Left cardiac atrium (tissue), 4 donors: ENCODE data around the gene CCSER1. TPM values are rescaled to one million over a fixed set of nuclear protein-coding genes. Genes with fewer than 3 reads are reported as not detected.
"Not testable (repeated sequence)": the region's sequence is repeated elsewhere in the genome, so short reads cannot be mapped to it uniquely, and the experiment has no call there.

Experiments
- ATAC-seq, 2 donors: fragments of 200-7000 bp; cut with Tn5 transposase; one replicate each; pipeline ENCODE4 v1.9.1; 2020; ENCODE audit warnings: mild to moderate bottlenecking in 2 of 2, moderate library complexity in 2 of 2
- DNase-seq: peaks from one replicate; pipeline ENCODE4 v3.0.0-alpha.2; 2020
- intact Hi-C, 2 donors: fragments of 100-400 bp; cut with DNase I; formaldehyde crosslinking; loops; one replicate each; pipeline versions ENCODE4 v1.14.1 to v1.15.1; 2022 to 2023
- total RNA-seq, 2 donors: library from RNA; stranded (reverse); fragmentation: NEBNext Ultra II Directional; extraction: Animal tissue kit (Norgen Biotek cat#: 25700); gene quantifications; one replicate each; pipeline ENCODE4 v1.2.1, GENCODE V29; 2021
- donor health status: DM: no; HTN: yes; CAD: no.
- donor health status: DM: no; HTN: yes; CAD: no; lungs with severe emphysema.
- donor health status: DM: yes; HTN: yes; CAD: no.
- donor health status: Dilated cardiomyopathy.

CCSER1 gene
- total RNA-seq, 2 donors from 2014 or later, result 9.6 to 12.3 TPM

GRCh38 chr4:91228659-91229058 is 1101.5 kb downstream of the CCSER1 start:
- DNase-seq (no peak), ATAC-seq (no peak)
- intact Hi-C loops, result no loop called here

GRCh38 chr4:91233164-91233563 is 1106.0 kb downstream of the CCSER1 start:
- intact Hi-C loops, result no loop called here
- no peak for ATAC-seq
- DNase-seq, result no peak

- peak; percentile 96 to 99 for ATAC-seq
- DNase-seq, result peak; percentile 31
- intact Hi-C loops, result no loop called here
These were observed 1115.9 kb downstream of the CCSER1 start for GRCh38 chr4:91243132-91243531.

GRCh38 chr4:91256043-91256442 is 1128.8 kb downstream of the CCSER1 start:
- DNase-seq (no peak), ATAC-seq (no peak)
- intact Hi-C loops, result no loop called here

GRCh38 chr4:91256751-91257150 is 1129.6 kb downstream of the CCSER1 start:
- intact Hi-C loops, result no loop called here
- ATAC-seq, result no peak

GRCh38 chr4:91257721-91258120 is 1130.5 kb downstream of the CCSER1 start:
- intact Hi-C loops, result no loop called here
- DNase-seq (no peak), ATAC-seq (no peak)

More at GRCh38 chr4:91256751-91257150, 1129.6 kb downstream of the CCSER1 start:
- no peak for DNase-seq

GRCh38 chr4:91258326-91258725 is 1131.1 kb downstream of the CCSER1 start:
- ATAC-seq (no peak), DNase-seq (no peak)
- intact Hi-C loops, result no loop called here

- intact Hi-C loops, result no loop called here
- DNase-seq (no peak), ATAC-seq (no peak)
These were observed 1140.3 kb downstream of the CCSER1 start for GRCh38 chr4:91267543-91267942.

- ATAC-seq, result not testable (repeated sequence)
These were observed 1141.3 kb downstream of the CCSER1 start for GRCh38 chr4:91268481-91268880.

GRCh38 chr4:91268913-91269312 is 1141.7 kb downstream of the CCSER1 start:
- intact Hi-C loops, result no loop called here
- ATAC-seq (no peak), DNase-seq (no peak)

More at GRCh38 chr4:91268481-91268880, 1141.3 kb downstream of the CCSER1 start:
- intact Hi-C loops, DNase-seq: not testable (repeated sequence)

- DNase-seq (no peak), ATAC-seq (peak in 1 of 2 donors; percentile 44)
- intact Hi-C loops, result no loop called here
These were observed 1152.7 kb downstream of the CCSER1 start for GRCh38 chr4:91279899-91280298.

GRCh38 chr4:91280551-91281290 is 1153.5 kb downstream of the CCSER1 start:
- DNase-seq (no peak), ATAC-seq (no peak)
- intact Hi-C loops, result no loop called here

GRCh38 chr4:91282217-91282616 is 1155.0 kb downstream of the CCSER1 start:
- intact Hi-C loops, result no loop called here
- ATAC-seq (no peak), DNase-seq (no peak)

GRCh38 chr4:91283726-91284230 is 1156.6 kb downstream of the CCSER1 start:
- intact Hi-C loops, result no loop called here
- ATAC-seq (no peak), DNase-seq (no peak)

GRCh38 chr4:91284480-91284879 is 1157.3 kb downstream of the CCSER1 start:
- intact Hi-C loops, result no loop called here
- DNase-seq, result no peak
- ATAC-seq, result no peak

- intact Hi-C loops, result no loop called here
- DNase-seq (no peak), ATAC-seq (no peak)
These were observed 1158.3 kb downstream of the CCSER1 start for GRCh38 chr4:91285487-91285886.

GRCh38 chr4:91288702-91289311 is 1161.6 kb downstream of the CCSER1 start:
- DNase-seq, result no peak
- no peak for ATAC-seq
- intact Hi-C loops, result no loop called here

- intact Hi-C loops, result no loop called here
- ATAC-seq (no peak), DNase-seq (no peak)
These were observed 1171.0 kb downstream of the CCSER1 start for GRCh38 chr4:91298156-91298700.

- intact Hi-C loops, result no loop called here
These were observed 1171.6 kb downstream of the CCSER1 start for GRCh38 chr4:91298824-91299223.

GRCh38 chr4:91302120-91302519 is 1174.9 kb downstream of the CCSER1 start:
- DNase-seq, result no peak
- no peak for ATAC-seq
- intact Hi-C loops, result no loop called here

More at GRCh38 chr4:91298824-91299223, 1171.6 kb downstream of the CCSER1 start:
- ATAC-seq (no peak), DNase-seq (no peak)
